G401 (cell line): ENCODE measurements around the gene KRT80. TPM values are rescaled to one million over a fixed set of nuclear protein-coding genes. Genes with fewer than 3 reads are reported as not detected.
A peak's percentile ranks its signal among the peaks of the same experiment; 100 is the strongest.

Experiments used
- DNase-seq: peaks from one replicate; pipeline ENCODE4 v3.0.0-alpha.2; 2015; ENCODE audit warnings: low spot score
- in situ Hi-C: cut with HindIII; loops from 2 replicates; pipeline ENCODE4 v1.10.0; 2016; ENCODE audit warnings: low sequenced_read_pairs, mixed read lengths
- total RNA-seq: library from RNA; depleted of rRNA; stranded (reverse); fragments of >200 nt; shearing (Covaris generic); gene quantifications from 2 replicates; pipeline ENCODE4 v1.2.3, GENCODE V29; 2014

Gene KRT80
- total RNA-seq, 1 experiment from 2014 or later = 0.44 TPM

DNA sequence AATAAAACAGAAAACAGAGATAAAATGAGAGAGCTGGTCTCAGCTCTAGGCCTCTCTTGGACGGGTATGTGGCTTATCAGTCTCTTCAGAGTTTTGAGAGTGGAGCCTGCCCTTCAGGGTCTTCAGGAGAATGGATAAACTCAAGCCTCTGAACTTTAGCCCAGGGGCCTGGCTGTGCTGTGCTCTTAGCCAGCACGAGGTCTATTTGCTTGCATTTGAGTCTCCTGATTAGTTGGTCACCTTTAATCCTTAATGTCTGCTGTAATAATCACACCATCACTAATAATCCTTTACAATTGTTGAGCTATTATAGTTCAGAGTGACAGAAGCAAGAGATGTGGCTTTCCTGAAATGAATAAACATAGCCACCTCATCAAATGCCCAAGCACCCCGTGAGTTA lies 24.3 kb downstream of the KRT80 start:
- DNase-seq = no peak
- in situ Hi-C loops = no loop called here

DNA sequence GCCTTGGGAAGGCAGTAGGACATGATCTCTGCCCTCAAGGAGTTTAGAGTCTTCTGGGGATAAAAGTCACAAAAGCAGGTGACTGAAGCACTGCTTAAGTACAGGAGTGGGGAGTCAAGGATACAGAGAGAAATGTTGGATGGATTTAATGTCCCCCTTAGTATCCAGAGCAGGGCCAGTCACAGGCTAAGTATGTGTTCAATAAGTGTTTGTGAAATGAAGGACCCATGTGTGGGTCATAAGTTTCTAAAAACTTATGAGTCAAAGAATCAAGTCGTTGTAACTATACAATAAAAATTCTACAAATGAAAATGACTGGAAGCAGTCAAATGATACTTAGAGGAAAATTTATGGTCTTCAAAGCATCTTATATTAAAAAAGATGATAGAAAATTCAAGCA lies 25.1 kb downstream of the KRT80 start:
- DNase-seq = no peak
- in situ Hi-C loops = no loop called here

DNA sequence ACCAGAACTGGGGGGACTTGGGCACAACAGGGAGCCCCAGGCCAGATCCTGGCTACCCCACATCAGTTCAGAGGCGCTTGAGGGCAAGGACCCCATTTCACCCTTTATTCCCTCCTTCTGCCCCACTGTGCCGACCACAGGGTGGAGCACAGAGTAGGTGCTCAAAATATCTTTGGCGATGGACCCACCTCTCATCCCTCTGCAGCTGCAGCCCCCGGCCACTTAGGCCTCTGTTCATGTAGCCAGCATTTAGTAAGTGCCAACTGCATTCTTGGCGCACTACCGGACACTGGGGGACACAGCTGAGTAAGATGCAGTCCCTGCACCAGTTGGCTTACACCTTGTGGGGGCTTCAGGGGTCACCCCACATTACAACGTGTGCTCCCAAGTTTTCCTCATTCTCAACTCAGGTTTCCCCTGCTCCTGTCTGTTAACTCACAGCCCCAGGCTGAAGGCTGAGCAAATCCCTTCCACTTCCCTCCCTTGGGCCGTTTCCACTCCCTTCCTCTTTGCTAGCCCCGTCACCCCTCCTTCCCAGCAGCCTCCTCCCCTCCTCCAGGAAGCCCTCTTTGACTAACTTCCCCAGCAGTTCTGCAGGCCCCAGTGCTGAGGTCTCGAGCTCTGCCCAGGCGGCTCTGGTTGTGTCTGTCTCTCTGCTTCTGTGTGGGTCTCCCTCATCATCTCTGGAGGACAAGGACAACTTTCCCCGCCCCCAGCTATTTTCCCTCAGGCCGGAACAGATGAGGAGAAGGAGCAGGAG lies 26.5 kb downstream of the KRT80 start:
- no peak for DNase-seq
- in situ Hi-C loops = no loop called here

DNA sequence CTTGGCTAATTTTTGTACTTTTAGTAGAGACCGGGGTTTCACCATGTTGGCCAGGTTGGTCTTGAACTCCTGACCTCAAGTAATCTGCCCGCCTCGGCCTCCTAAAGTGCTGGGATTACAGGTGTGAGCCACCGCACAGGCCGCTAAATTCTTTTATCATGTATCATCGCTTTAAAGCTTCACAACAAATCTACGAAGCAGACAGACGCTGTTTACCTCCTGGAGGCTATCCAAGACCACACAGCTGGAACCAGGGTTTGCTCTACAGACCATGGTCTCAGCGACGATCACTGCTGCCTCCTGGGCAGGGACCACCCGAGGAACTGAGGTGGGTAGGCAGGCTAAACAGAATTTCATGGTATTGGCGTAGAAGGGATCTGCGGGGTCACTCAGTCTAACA lies 27.2 kb downstream of the KRT80 start:
- no peak for DNase-seq
- in situ Hi-C loops = no loop called here

DNA sequence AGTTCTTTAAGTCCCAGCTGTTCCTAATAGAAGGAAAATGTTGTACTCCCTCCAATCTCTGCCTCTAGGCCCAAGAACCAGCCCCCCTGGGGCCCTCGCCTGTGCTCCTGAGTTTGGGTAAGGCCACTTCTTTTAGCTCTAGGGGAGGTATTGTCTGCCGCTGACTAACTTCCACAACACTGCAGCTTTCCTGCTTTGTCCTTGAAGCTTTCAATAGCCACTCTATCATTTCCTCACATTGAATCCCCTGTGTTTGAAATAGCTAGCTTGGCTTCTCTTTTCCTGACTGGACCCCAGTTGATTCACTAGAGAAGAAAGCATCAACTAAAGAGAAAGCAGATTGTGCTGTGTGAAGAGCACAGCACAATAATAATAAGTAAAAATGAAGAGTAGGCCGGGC lies 28.8 kb downstream of the KRT80 start:
- DNase-seq = no peak
- in situ Hi-C loops = no loop called here

DNA sequence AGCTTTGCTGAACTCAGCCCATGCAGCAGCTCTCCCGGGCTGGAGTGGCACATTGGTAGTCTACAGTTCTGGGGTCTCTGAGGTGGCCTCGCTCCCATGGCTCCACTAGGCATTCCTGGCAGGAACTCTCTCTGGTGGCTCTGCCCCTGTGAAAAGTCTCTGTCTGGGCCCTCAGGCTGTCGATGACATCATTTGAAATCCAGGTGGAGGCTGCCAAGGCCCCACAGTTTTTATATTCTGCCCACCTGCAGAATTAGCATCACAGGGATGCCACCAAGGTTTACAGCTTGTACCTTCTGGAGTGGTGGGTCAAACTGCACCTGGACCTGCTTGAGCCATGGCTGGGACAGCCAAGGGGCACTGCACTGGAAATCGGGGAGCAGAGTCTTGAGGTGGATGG lies 31.6 kb downstream of the KRT80 start:
- in situ Hi-C loops = no loop called here
- no peak for DNase-seq

DNA sequence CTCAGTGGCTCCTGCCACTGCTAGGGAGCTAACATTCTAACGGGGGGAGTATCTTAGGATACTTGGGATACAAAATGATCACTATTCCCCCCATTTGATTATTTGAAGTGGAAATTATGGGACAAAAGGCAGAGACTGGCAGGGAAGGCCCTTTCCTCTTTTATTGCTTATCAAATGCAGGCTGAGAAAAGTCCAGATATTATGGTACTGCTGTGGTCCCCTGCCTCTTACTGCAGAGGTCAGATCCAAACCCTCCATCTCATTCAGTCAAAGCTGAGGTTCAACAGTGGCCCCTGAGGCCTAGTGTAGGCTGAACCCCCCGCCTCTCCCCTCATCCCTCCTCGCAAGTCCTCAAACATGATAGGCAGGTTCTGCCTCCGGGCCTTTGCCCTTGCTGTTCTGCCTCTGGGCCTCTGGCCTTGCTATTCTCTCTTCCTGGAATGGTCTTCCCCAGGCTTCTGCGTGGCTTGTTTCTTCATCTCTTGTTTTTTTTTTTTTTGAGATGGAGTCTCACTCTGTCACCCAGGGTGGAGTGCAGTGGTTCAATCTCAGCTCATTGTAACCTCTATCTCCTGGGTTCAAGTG lies 34.2 kb downstream of the KRT80 start:
- no peak for DNase-seq
- in situ Hi-C loops = no loop called here

DNA sequence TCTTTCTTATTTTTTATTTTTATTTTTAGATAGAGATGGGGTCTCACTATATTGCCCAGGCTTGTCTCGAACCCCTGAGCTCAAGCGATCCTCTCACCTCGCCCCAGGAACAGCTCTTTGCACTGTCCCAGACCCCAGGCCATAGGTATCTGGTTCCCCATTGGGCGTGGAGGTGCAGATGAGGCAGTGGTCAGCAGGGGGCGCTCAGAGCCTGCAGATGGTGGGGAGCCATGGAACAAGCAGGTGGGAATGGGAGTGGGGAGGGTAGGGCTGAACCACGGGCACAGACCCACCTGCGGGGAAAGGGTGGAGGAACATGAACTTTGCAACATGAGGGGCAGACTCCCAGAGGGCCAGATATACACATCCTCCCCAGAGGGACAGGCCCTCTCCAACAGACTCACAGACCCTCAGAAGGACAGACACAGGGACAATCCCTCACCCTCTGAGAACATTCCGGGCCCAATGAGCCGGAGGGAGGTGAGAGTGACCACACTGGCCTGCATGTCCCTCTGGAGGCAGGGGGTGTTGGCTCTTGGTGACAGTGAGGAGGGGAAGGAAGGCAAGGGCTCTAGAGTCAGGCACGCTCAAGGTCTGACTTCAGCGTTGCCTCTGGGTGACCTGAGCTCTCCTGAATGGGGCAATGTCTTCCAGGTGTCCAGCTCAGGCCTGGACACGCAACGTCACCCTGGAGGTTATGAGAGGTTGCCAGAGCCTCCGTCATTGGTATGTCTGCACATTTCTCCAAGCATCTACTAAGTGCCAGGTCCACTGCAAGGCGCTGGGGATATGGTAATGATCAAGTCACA lies 34.9 kb downstream of the KRT80 start:
- DNase-seq = peak; percentile 74
- in situ Hi-C loops = no loop called here

DNA sequence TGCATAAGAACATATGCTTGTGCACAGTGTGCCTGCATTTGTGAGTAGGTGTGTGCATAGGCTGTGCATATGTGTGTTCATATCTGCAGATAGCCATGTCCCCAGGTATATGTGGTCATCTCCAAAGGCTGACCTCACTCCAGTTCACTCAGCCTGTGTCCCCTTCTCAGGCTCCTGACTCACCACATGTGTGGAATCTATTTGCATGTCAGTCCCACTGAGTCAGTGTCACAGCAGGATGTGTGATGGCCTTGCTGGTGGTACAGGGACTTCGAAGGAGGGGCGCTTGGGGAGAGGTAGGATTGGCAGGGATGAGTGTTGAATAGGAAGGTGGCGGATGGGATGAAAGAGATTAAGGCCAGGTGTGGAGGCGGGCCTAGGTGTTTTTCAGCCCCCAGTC lies 35.5 kb downstream of the KRT80 start:
- in situ Hi-C loops = no loop called here
- DNase-seq = no peak

DNA sequence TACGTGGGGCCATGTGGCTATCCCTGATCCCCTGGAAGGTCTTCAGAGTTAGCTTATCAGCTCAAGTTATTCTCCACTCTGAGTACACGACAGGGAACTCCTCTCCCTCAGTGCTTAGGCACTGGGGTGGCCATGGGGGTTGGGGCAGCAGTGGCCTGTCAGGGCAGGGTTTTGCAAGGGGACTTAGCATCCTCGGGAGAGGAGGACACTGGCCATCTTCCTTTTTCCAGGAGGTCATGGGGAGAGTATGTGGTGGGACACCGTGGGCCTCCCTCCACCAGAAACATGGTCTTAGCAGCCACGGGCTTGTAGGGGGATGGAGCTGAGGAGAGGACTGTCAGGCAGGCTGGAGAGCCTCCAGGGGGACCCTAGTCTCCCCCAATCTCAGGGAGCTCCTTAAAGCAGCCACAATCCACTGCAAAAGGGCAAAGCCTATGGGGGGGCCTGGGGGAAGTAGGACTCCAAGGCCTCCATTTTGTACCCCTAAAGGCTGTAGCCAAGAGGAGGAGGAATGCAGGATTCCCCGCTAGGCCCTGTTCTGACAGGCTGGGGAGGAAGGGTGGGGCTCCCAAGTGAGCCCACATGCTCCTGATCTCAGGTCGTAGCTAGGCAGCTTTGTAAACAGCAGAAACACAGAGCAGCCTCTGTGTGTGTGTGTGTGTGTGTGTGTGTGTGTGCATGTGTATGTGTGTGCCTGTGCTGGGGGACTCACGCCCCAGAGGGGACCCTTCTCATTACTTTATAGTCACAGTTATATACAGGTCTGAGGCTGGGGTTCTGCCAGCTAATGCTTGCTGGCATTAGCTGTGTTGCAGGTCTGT lies 36.6 kb downstream of the KRT80 start:
- no peak for DNase-seq
- in situ Hi-C loops = no loop called here

DNA sequence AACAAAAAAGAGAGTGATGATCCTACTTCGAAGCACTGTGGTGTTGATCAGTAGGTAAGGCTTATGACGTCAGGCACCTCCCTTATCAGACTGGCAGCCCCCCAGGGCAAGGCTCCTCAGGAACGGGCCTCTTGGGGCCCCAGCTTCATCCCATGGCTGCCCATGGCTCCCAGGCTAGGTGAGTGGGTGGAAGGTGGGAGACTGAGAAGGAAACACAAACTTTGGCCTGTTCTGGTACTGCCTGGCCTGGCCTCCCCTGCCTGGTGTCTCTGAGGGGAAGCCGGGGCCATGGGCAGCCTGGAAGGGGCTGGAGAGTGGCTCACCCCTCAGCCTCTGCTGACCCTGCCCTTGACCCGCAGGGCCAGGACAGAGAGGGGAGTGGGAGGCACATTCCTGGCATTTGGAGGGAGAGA lies 38.9 kb downstream of the KRT80 start:
- in situ Hi-C loops = no loop called here
- DNase-seq = no peak

DNA sequence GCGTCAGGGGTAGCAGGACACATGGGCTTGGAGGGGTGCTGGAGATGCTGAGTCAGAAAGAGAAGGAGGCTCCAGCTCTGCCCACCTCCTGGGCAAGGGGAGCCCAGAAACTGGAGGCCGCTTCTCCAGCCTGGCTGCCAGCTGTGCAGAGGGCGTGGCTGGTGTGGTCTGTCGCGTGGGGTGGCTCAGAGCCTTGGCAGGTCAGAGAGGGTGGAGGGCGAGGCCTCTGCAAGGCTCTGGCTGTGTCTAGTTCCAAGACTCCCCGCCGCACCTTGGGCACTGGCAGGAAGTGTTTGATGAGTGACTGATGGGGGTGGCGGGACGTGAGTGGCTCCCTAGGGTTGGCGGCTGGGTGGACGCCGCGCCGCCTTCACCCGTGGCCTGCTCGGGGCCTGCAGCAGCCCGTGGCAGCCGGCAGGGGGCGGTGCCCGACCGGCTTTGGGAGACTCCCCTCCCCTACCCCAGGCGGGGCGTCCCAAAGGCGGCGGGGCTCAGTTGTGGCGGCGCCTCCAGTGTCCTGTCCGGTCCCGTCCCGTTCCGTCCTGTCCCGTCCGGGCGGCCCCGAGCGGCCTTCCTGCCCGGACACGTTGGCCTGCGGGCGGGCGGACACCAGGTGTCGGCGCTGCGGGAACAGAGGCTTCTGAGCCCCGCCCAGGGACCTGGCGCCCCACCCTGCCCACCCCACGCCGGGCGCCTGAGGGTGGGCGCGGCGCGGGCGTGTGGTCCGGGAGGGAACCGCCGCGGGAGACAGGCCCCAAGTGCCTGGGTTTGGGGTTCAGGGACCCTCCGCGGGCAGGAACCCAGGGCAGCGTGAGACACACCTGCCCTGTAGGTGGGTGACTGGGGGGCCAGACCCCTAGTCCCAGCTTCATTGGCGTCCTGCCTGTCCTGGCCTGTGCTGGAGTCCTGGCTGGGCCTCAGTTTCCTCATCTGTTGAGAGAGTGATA lies 39.7 kb downstream of the KRT80 start:
- DNase-seq = peak; percentile 11
- in situ Hi-C loops = no loop called here

DNA sequence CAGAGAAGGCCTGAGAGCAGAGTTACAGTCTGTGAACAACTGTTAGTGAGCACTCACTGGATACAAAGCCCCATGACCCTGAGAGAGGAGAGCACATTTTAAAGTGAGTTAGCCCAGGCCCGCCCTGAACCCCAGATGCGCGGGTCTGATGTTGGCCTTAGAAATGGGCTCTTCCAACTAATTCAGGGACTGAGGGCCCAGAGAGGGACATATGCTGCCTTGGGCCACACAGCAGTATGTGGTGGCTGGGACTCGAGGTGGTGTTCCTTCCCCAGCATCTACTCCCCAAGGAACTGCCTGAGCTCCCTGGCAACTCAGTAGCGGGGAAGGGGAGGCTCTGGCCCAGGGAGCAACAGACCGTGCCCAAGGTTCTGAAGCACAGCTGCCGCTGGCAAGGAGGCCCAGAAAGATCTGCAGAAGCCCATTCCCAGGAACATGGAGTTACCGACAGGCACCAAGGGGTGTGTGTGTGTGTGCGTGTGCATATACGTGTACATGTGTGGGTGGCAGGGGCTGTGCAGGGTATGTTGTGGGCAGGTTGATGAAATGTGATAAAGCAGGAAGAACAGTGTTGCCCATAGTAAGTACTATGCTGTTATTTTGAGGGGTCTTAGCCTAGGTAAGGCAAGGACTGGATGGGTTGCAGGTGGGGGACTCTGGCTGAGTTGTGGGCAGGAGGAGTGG lies 40.5 kb downstream of the KRT80 start:
- no peak for DNase-seq
- in situ Hi-C loops = no loop called here

DNA sequence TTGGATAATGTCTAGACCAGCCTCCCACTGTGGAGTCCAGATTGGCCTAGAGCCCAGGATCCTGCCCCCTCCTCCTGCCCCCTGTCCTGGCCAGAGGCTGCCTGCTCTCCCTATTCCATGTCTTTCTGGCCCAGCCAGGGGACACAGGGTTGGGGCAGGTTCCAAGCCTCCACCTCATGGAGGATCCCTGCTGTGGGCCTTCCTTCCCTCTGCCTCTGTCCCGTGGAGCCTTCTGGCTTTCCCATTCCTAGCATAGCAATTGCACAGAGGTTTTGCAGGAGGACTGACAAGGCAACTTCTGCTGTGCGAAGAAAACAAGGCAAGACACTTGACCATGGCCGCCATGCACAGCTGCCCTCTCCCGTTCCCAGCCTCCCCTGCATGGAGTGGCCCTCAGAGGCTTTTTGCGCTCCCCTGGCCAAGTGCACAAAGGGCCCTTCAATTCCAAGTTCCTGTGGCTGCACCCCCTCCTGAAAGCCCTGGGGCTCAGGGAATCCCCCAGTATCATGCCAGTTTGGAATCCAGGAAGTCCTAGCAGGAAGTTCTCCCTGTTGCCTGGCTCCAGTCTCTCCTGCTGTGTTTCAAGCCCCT lies 42.1 kb downstream of the KRT80 start:
- in situ Hi-C loops = no loop called here
- peak; percentile 11 for DNase-seq

DNA sequence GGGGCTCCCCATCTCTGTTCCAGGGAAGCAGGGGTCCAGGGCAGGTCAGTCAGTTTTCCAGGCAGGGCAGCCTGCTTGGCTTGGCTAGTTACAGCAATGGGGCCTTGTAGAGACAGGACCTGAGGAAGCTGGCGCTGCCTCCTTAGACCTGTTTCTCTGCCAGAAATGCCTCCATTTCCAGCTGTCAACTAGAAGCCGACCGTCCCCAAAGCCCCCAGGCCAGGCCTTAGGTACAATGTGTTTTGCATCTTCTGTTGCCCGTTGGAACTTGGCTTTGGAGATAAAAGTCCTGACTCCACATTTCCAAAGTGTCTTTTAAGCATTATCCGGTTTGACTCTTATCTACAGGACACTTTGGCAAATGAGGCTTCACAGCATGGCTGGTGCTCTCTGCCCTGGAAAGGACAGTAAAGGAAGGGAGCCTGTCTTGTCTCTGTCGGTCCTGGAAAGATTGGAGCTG lies 42.6 kb downstream of the KRT80 start:
- in situ Hi-C loops = no loop called here
- peak; percentile 19 for DNase-seq

DNA sequence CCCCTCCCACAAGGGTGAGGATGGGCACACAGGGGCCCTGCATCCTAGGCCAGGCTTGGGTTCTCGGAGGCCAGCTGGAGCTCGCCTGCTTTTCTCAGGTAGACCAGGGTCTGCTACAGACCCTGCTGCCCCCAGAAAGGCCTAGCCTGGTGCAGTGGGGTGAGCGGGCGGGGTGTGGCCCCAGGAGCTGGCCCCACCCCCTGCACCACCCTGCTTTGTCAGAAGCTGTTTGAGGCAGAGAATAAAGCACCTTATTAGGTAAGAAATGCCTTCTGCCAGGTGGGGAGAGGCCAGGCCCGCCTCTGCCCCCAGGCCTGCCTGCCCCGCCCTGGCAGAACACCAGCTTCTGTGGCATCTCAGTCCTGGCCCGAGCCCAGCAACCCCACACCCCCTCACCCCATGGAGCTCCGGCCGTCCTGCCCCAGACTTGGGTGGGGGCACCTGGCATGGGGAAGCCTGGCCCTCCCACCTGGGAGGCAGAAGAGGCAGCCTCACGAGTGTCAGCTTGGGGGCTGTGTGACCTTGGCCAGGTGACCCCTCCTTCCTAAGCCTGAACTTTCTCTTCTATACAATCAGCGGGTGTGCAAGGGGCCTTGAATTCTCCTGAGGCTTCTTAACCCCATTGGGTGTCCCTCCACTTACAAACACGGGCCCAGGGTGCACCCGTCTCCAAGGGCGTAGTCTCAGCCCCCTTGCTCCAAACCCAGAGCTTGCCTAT lies 43.2 kb downstream of the KRT80 start:
- in situ Hi-C loops = no loop called here

DNA sequence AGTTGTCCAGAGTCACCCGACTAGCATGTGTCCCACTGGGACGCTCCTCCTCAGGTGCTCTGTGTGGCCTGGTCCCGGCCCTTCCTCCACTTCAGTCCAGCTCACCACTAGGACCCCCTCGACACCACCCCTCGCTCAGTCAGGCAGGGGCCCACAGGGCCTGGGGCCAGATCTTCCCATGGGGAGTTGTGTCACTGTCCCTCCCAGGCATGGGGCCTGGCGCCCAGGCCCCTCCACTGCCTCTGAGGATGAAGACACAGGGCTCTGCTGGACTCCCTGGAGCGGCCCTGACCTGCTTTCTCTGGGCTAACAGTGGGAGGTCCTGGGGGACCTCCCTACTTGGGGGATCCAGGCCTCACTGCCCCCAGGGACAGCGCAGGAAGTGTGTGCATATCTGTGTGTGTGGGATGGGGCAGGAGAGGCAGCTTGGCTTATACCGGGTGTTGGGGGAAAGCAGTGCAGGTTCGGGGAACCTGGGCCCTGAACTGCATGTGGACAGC lies 43.8 kb downstream of the KRT80 start:
- DNase-seq = no peak
- in situ Hi-C loops = no loop called here

More for the DNA sequence above, 43.2 kb downstream of the KRT80 start:
- DNase-seq = no peak
